ENCODE results near the gene SYNGR3.

Gene SYNGR3

DNA sequence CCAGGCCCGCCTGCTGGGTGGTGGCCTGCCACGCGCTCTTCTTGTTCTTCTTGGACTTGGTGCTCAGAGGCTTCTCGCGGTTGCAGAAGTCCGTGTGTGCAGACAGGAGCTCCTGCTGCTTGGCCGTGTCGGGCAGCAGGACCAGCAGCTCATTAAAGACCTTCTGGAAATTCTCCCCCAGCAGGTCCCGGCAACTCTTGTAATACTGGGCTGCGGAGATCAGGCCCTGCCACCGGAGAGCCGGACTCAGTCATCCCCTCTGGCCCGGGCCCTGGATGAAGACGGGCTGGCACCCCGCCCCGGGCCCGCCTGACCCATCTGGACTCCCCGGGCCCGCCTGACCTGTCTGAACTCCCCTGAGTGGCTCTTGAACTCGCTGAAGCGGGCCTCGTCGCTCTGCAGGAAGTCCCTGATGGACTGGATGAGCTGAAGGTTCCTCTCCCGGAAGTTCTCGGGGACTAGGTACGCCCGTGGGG lies 8.6 kb downstream of the SYNGR3 start:
- H3K27me3 ChIP-seq (ENCODE audit: control insufficient read depth, insufficient read depth, low read length), result no peaks in the 10 kb centered on the region
- H3K4me3 ChIP-seq (ENCODE audit: low read length), result no peak overlapping the region
- H3K27ac ChIP-seq (ENCODE audit: low read depth, low read length), result no peak overlapping the region
- H3K4me1 ChIP-seq (ENCODE audit: control insufficient read depth, insufficient read depth, low read length), result peaks cover 5% of the 10 kb centered on the region
- no peak overlapping the region for H3K9ac ChIP-seq (ENCODE audit: low read length)
- peaks cover 29% of the 10 kb centered on the region for H3K36me3 ChIP-seq (ENCODE audit: control insufficient read depth, insufficient read depth, low read length)

DNA sequence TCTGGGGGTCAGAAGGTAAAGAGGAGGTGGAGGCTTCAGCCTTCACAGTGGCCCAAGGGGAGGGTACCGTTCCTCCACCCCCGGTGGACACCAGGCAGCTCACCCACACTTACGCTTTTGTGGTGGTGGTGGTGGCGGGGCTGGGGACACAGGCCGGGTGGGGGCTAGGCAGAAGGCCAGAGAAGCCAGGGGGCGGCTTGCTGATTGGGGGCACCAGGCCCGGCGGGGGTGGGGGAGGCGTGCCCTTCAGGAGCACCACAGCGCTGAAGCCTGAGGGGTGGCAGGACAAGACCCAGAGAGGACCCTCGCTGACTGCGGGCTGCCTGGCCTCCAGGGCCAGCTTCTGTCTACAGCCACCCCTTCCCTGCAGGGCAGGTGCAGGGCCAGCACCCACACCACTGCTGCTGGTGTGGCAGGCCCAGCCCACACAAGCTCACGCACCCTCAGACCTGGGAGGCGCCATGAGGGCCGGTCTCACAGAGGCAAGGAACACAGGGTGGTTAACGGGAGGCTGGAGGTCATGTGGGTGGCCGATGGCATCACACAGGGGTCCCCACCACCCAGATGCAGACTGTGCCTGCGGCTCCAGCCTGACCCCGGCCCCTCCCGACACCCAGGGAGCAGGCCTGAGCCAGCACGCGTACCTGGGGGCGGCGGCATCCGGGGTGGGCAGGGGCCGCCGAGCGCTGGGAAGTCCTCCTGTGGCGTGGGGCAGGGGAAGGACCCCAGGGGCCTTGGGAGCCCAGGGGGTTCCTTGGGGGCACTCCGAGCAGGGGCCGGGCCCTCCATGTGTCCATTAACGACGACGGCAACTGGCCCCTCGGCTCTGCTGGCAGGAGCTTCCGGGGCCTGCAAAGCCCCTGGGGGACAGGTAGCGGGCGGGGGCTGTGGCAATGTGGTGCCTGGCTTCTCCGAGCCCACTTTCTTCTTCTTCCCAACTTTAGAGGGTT lies 9.4 kb downstream of the SYNGR3 start:
- peaks cover 30% of the 10 kb centered on the region for H3K36me3 ChIP-seq (ENCODE audit: control insufficient read depth, insufficient read depth, low read length)
- no peak overlapping the region for H3K27ac ChIP-seq (ENCODE audit: low read depth, low read length)
- no peaks in the 10 kb centered on the region for H3K27me3 ChIP-seq (ENCODE audit: control insufficient read depth, insufficient read depth, low read length)
- H3K4me3 ChIP-seq (ENCODE audit: low read length), result no peak overlapping the region
- H3K9ac ChIP-seq (ENCODE audit: low read length), result no peak overlapping the region
- H3K4me1 ChIP-seq (ENCODE audit: control insufficient read depth, insufficient read depth, low read length), result peaks cover 8% of the 10 kb centered on the region

DNA sequence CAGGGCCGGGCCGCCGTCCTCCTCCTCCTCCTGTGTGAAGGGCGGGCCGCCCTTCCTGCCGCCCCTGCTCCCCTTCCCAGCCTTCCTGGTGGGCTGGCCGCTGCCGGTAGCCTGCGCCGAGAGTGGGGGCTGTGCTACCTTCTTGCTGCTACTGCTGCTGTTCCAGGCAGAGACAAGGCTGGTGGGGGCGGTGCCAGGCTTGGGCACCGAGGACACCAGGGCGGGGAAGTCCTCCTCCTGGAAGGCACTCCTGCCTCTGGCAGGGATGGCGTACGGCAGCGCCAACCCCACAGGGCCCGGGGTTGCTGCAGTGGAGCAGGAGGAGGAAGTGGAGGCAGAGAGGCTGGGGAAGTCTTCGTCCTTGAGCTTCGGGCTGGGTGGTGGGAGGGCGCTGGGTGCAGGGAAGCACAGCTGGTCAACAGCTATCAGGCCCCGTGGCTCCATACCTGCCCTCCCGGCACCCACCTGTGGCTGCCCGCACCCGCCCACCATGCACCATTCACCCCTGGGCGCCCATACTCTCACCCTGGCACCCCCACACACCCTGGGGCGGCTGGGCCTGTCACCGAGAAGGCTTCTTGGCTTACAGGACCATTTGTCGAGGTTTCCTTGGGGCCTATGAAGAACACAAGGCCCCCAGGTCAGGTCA lies 10.2 kb downstream of the SYNGR3 start:
- peaks cover 30% of the 10 kb centered on the region for H3K36me3 ChIP-seq (ENCODE audit: control insufficient read depth, insufficient read depth, low read length)
- H3K4me1 ChIP-seq (ENCODE audit: control insufficient read depth, insufficient read depth, low read length), result peaks cover 13% of the 10 kb centered on the region
- H3K9ac ChIP-seq (ENCODE audit: low read length), result no peak overlapping the region
- H3K27ac ChIP-seq (ENCODE audit: low read depth, low read length), result no peak overlapping the region
- no peaks in the 10 kb centered on the region for H3K27me3 ChIP-seq (ENCODE audit: control insufficient read depth, insufficient read depth, low read length)
- no peak overlapping the region for H3K4me3 ChIP-seq (ENCODE audit: low read length)

DNA sequence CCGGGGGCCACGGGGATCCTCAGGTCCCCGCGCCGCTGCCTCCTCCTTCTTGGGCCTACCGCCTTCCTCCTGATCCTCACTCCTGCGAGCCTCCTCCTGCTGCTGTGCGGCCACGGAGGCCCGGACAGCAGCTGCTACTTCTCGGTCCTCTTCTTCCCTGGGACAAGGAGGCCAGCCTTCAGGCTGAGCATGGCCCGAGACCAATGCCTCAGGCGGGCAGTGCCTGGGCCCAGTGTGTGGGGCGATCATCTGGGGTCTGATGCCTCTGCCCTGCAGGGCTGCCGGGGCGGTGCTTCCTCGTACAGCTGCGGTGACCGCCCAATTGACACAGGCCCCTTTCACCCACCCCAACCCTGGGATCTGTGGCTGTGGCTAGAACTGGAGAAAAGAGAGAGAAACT lies 11.3 kb downstream of the SYNGR3 start:
- Histone ChIP-seq H3K36me3 (ENCODE audit: control insufficient read depth, insufficient read depth, low read length) (peaks cover 30% of the 10 kb centered on the region), H3K4me3 (ENCODE audit: low read length) (no peak overlapping the region), H3K9ac (ENCODE audit: low read length) (no peak overlapping the region), H3K27me3 (ENCODE audit: control insufficient read depth, insufficient read depth, low read length) (no peaks in the 10 kb centered on the region), H3K27ac (ENCODE audit: low read depth, low read length) (no peak overlapping the region), H3K4me1 (ENCODE audit: control insufficient read depth, insufficient read depth, low read length) (peaks cover 14% of the 10 kb centered on the region)

DNA sequence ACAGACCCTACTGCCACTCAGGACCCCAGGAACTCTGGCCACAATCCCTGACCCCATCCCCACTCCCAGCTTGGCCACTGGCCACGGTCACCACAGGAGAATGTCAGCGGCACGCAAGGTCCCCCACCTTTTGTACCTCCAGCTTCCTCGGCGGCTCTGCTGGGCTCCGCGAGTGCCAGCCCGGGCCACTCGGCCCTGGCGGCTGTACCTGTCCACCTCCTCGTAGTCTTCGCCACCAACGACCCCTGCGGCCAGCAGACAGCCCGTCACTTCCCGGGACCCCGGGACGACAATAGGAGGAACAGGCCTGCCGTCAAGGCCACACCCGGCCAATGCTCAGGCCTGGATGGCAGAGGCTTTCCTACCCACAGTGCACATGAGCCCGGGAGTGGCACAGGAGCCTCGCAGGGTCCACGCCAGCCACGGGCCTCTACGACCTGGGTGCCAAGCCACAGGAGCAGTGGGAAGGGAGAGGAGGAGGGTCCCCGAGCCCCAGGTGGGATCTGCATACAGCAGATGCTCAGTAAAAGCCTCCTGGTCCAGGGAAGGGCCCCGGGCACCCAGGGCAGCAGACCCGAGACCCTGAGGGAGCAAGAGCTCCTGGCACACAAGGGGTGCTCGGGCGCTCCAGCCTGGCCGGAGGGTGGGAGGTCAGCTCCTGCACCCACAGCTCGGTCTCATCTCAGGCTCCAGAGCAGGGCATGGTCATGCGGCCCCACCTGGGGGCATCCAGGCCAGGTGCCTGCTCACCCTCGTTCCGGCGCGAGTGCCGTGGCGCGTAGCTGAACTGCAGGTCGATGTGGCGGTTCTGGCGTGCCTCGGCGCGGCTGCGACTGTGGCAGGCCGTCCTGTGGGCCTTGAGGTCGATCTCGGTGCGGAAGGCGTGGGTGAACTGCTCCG lies 11.9 kb downstream of the SYNGR3 start:
- Histone ChIP-seq H3K36me3 (ENCODE audit: control insufficient read depth, insufficient read depth, low read length) (peaks cover 30% of the 10 kb centered on the region), H3K4me3 (ENCODE audit: low read length) (no peak overlapping the region), H3K27me3 (ENCODE audit: control insufficient read depth, insufficient read depth, low read length) (no peaks in the 10 kb centered on the region), H3K27ac (ENCODE audit: low read depth, low read length) (no peak overlapping the region), H3K9ac (ENCODE audit: low read length) (no peak overlapping the region), H3K4me1 (ENCODE audit: control insufficient read depth, insufficient read depth, low read length) (peaks cover 14% of the 10 kb centered on the region)

DNA sequence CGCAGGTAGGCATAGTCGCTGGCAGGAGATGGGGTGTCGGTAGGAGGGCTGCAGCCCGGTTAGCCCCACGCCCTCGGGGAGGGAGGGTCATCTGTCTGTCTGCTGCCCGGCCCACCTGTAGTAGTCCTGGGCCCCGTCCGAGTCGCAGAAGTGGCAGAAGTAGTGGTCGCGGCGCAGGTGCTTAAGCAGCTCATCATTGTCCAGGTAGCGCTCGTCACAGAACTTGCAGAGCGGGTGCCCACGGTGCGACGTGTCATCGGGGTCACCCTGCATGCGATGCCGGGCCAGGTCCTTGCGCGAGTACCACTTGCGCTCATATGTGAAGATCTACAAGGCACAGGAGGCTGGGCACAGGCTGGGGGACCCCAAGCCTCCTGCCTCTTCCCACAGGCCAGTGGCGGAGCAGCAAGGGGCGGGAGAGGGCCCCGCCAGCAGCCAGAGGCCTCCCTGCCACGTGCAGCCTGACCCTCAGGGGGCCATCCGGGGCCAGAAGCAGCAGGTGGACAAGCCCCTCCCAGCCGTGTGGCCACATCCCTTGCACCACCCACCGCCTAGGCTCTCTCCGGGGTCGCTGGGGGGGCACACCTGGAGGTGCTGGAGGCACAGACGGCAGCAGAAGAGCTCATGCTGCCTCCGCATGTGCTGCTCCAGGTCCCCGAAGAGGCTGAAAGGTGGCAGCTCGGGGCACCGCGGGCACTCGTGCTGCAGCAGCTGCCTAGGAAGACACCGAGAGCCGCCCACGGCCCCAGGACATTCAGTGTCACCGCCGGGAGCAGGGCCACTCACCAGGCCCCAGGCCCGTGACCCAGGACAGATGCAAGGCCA lies 12.8 kb downstream of the SYNGR3 start:
- Histone ChIP-seq H3K36me3 (ENCODE audit: control insufficient read depth, insufficient read depth, low read length) (peaks cover 31% of the 10 kb centered on the region), H3K4me1 (ENCODE audit: control insufficient read depth, insufficient read depth, low read length) (peaks cover 13% of the 10 kb centered on the region), H3K9ac (ENCODE audit: low read length) (no peak overlapping the region), H3K27ac (ENCODE audit: low read depth, low read length) (no peak overlapping the region), H3K27me3 (ENCODE audit: control insufficient read depth, insufficient read depth, low read length) (no peaks in the 10 kb centered on the region), H3K4me3 (ENCODE audit: low read length) (no peak overlapping the region)

DNA sequence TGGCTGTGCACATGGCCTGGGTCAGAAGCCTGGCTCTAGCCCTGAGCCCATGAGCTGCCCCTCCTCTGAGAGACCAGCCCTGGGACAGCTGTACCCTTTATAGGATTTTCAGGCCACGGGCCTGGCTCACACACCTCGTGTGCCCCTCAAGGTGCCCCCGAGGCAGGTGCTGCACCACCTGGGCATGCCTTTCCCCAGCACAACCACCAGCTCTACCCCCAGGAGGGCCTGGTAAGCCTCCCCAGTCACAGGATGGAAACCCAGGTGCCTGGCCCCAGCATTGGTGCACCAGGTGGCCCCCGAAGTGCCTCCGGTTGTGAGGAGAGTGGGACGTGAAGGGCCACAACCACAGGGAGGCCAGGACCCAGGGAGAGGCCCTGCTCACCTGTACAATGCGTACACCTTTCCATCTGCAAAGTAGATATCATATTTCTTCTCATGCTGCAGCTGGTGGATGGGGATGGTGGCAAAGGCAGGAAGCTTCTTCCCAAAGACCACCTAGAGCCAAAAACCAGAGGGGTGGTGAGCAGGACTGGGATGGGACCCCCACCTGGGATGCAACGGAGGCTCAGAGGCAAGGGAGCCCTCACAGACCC lies 13.6 kb downstream of the SYNGR3 start:
- Histone ChIP-seq H3K4me3 (ENCODE audit: low read length) (no peak overlapping the region), H3K27ac (ENCODE audit: low read depth, low read length) (no peak overlapping the region), H3K36me3 (ENCODE audit: control insufficient read depth, insufficient read depth, low read length) (peaks cover 30% of the 10 kb centered on the region), H3K4me1 (ENCODE audit: control insufficient read depth, insufficient read depth, low read length) (peaks cover 18% of the 10 kb centered on the region), H3K9ac (ENCODE audit: low read length) (no peak overlapping the region), H3K27me3 (ENCODE audit: control insufficient read depth, insufficient read depth, low read length) (no peaks in the 10 kb centered on the region)

DNA sequence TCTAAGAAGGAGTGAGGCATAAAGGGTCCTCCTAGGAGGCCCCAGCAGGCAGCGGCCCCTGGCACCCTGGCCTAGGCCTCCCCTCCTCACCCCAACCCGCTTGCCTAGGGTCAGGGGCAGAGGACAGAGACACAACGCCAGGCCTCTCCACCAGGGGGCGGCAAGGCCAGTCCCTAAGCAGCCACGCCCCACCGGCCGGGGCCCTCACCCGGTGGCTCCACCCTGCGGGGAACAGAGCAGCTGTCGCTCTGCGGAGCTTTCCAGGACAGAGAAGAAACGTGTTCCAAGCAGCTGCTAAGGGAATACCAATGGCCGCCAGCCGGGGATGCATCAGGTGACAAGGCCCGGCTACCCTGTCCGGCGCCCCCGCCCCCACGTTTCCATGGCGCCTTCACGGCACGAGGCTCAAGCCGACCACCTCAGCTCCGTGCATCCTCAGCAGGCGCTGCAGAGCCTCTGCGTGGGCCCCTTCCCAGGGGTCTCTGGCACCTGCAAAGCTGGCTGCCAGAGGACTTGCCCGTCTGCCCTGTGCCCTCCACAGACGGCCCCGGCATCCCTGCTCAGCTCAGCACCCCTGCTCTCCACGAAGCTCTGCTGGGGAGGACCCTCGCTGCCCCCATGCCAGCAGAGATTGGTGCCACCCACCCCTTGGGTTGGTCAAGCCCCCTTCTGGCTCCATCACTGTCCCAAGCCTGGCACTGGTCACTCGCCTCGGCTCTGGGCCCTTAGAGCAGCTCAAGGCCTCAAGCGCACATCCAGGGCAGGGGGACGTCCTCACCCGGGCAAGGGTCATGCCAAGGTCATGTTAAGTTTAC lies 14.3 kb downstream of the SYNGR3 start:
- peak overlapping the region; percentile 33 for H3K4me3 ChIP-seq (ENCODE audit: low read length)
- no peak overlapping the region for H3K9ac ChIP-seq (ENCODE audit: low read length)
- no peaks in the 10 kb centered on the region for H3K27me3 ChIP-seq (ENCODE audit: control insufficient read depth, insufficient read depth, low read length)
- H3K27ac ChIP-seq (ENCODE audit: low read depth, low read length), result no peak overlapping the region
- peaks cover 29% of the 10 kb centered on the region for H3K36me3 ChIP-seq (ENCODE audit: control insufficient read depth, insufficient read depth, low read length)
- peaks cover 24% of the 10 kb centered on the region for H3K4me1 ChIP-seq (ENCODE audit: control insufficient read depth, insufficient read depth, low read length)

DNA sequence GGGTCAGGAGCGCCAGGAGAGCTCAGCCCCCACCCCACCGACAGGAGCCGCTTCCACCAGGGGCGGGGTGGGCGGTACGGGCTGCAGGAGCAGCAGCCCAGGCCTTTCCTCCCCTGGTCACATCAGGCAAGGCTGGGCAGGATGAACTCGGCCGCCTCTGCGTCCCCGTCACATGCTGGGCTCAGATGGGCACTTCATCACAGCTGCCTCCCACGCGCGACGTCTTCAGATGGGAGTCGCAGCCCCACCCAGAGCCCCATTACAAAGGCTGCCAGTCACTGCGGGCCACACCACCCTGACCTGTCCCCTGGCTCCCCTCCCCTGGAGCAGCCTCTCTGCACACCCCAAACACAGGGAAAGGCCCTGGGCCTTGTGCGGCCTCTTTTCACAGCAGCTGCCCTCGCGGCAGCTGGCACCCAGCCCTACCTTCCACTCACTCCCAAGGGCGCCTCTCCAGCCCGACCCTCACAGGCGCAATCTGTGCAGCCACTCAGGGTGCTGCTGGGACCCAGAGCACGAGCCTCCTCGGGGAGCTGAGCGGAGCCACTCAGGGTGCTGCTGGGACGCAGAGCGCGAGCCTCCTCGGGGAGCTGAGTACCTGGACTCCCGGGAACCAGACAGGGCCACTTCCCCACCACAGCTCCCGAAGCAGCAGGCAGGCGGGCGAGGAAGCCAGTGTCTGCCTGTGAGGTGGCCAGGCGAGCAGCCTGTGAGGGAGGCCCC lies 15.2 kb downstream of the SYNGR3 start:
- no peak overlapping the region for H3K9ac ChIP-seq (ENCODE audit: low read length)
- no peak overlapping the region for H3K4me3 ChIP-seq (ENCODE audit: low read length)
- no peak overlapping the region for H3K27ac ChIP-seq (ENCODE audit: low read depth, low read length)
- H3K36me3 ChIP-seq (ENCODE audit: control insufficient read depth, insufficient read depth, low read length), result peaks cover 25% of the 10 kb centered on the region
- H3K4me1 ChIP-seq (ENCODE audit: control insufficient read depth, insufficient read depth, low read length), result peaks cover 25% of the 10 kb centered on the region
- H3K27me3 ChIP-seq (ENCODE audit: control insufficient read depth, insufficient read depth, low read length), result no peaks in the 10 kb centered on the region

DNA sequence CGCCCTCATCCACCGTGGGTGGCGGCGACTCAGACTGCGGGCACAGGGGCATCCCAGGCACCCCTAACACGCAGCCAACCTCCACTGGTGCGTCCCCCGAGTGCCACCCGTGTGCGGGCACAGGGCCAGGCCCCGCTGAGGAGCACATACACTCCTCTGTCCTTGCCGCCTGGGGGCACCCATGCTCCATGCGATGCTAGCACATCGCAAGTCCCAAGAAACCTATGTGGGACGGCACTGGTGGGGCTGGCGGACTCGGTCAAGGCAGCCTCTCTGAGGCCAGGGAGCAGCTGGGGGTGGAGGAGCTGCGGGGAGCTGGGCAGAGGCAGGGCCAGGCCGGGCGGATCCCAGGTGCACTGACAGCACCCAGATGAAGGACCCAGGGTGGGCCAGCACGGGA lies 15.9 kb downstream of the SYNGR3 start:
- Histone ChIP-seq H3K36me3 (ENCODE audit: control insufficient read depth, insufficient read depth, low read length) (peaks cover 24% of the 10 kb centered on the region), H3K9ac (ENCODE audit: low read length) (no peak overlapping the region), H3K4me1 (ENCODE audit: control insufficient read depth, insufficient read depth, low read length) (peaks cover 32% of the 10 kb centered on the region), H3K27ac (ENCODE audit: low read depth, low read length) (no peak overlapping the region), H3K27me3 (ENCODE audit: control insufficient read depth, insufficient read depth, low read length) (no peaks in the 10 kb centered on the region), H3K4me3 (ENCODE audit: low read length) (no peak overlapping the region)
